Measurements from ENCODE around the gene TMX4. TPM values are rescaled to one million over a fixed set of nuclear protein-coding genes. Genes with fewer than 3 reads are reported as not detected.

Gene TMX4
- total RNA-seq, 1 experiment from 2014 or later, result 12.0 TPM

- Histone ChIP-seq H4K20me1 (ENCODE audit: insufficient read depth) (no peaks in the 10 kb centered on the region), H3K9me2 (ENCODE audit: insufficient read depth) (no peaks in the 10 kb centered on the region), H3K4me3 (replicated peaks in 1 of 2; ENCODE audit: low read depth in 1 of 2, low read length in 2 of 2) (peak overlapping the region; percentile 56 to 65), H3K9ac (ENCODE audit: low read length) (peak overlapping the region; percentile 67; the same call in 1 of the 2 replicates), H3K79me2 (ENCODE audit: insufficient read depth, low read length) (no peaks in the 10 kb centered on the region), H3K4me2 (ENCODE audit: low read length) (peak overlapping the region; percentile 75), H3K36me3 (ENCODE audit: control insufficient read depth in 1 of 2, insufficient read depth in 2 of 2, low read length in 2 of 2) (no peaks in the 10 kb centered on the region), H3K27ac (ENCODE audit: low read depth, low read length) (no peak overlapping the region), H3K27me3 (ENCODE audit: insufficient read depth, low read length) (no peaks in the 10 kb centered on the region), H3K9me3 (ENCODE audit: control insufficient read depth in 1 of 2, insufficient read depth in 1 of 2, low read depth in 1 of 2, low read length in 2 of 2) (no peaks in the 10 kb centered on the region), H3K4me1 (ENCODE audit: control insufficient read depth in 1 of 2, insufficient read depth in 2 of 2, low read length in 2 of 2) (peaks cover 12 to 15% of the 10 kb centered on the region in 2 experiments), H2AFZ (ENCODE audit: low read depth, low read length, poor library complexity, severe bottlenecking) (peak overlapping the region; percentile 56)
- CTCF ChIA-PET, result interaction anchor here (1.0 to 1.8 kb wide), 2 partner anchors 39 to 702 kb away, joined by 4 read pairs; no protein-coding TSS in a partner anchor
- no peak for TF ChIP-seq YY1 (IDR thresholded peaks at IDR 0.05; ENCODE audit: extremely low read depth, insufficient replicate concordance, low read depth, low read length)
- RAD21 ChIA-PET (ENCODE audit: low non-redundant PET in 1 of 2, low total read pairs in 2 of 2, uncharacterized antibody in 2 of 2, unreplicated experiment in 2 of 2), result no interaction called here
- intact Hi-C loops (cut with micrococcal nuclease), result no loop called here
- ATAC-seq, result no peak
- DNase-seq (ENCODE audit: low read depth, low spot score), result no peak
- BruUV-seq (replicated peaks), result no TSS peak
- POLR2A ChIA-PET, result no interaction called here
Measured at GRCh38 chr20:8019998-8020247, 362 bp upstream of the TMX4 start.

- H3K9me2 ChIP-seq (ENCODE audit: insufficient read depth), result no peaks in the 10 kb centered on the region
- H3K4me3 ChIP-seq (replicated peaks in 1 of 2; ENCODE audit: low read depth in 1 of 2, low read length in 2 of 2), result peak overlapping the region; percentile 56 to 65
- ChIA-PET CTCF (no interaction called here), RAD21 (ENCODE audit: low non-redundant PET in 1 of 2, low total read pairs in 2 of 2, uncharacterized antibody in 2 of 2, unreplicated experiment in 2 of 2) (no interaction called here), POLR2A (no interaction called here)
- peak overlapping the region; percentile 75 for H3K4me2 ChIP-seq (ENCODE audit: low read length)
- BruUV-seq (replicated peaks), result no TSS peak
- ATAC-seq, result peak; percentile 82
- H3K4me1 ChIP-seq (ENCODE audit: control insufficient read depth in 1 of 2, insufficient read depth in 2 of 2, low read length in 2 of 2), result peaks cover 12 to 15% of the 10 kb centered on the region in 2 experiments
- H3K27me3 ChIP-seq (ENCODE audit: insufficient read depth, low read length), result no peaks in the 10 kb centered on the region
- peak overlapping the region; percentile 12 for H2AFZ ChIP-seq (ENCODE audit: low read depth, low read length, poor library complexity, severe bottlenecking)
- DNase-seq (ENCODE audit: low read depth, low spot score), result peak; percentile 31
- peak overlapping the region; percentile 67 for H3K9ac ChIP-seq (ENCODE audit: low read length)
- H4K20me1 ChIP-seq (ENCODE audit: insufficient read depth), result no peaks in the 10 kb centered on the region
- peak overlapping the region; percentile 99 for H3K27ac ChIP-seq (ENCODE audit: low read depth, low read length)
- no peaks in the 10 kb centered on the region for H3K79me2 ChIP-seq (ENCODE audit: insufficient read depth, low read length)
- TF ChIP-seq MAX (IDR thresholded peaks at IDR 0.05) (peak; percentile 78), CEBPB (IDR thresholded peaks at IDR 0.05; ENCODE audit: low read depth) (no peak), POLR2AphosphoS5 (IDR thresholded peaks at IDR 0.05; ENCODE audit: low read depth, low read length) (no peak), CTCF (IDR thresholded peaks at IDR 0.05 in 2 of 3, conservative IDR thresholded peaks at IDR 0.05 in 1 of 3; ENCODE audit: borderline replicate concordance in 1 of 3, insufficient read depth in 1 of 3, low read depth in 2 of 3, low read length in 2 of 3) (0 out of 6 replicates have a peak, but pooled peaks of 1 of the 3 experiments have one; percentile 4), JUND (IDR thresholded peaks at IDR 0.05) (no peak), POLR2A (IDR thresholded peaks at IDR 0.05; ENCODE audit: borderline replicate concordance, extremely low read depth, insufficient read depth, insufficient read length) (no peak), YY1 (IDR thresholded peaks at IDR 0.05; ENCODE audit: extremely low read depth, insufficient replicate concordance, low read depth, low read length) (no peak)
- intact Hi-C loops (cut with micrococcal nuclease), result no loop called here
- no peaks in the 10 kb centered on the region for H3K9me3 ChIP-seq (ENCODE audit: control insufficient read depth in 1 of 2, insufficient read depth in 1 of 2, low read depth in 1 of 2, low read length in 2 of 2)
- H3K36me3 ChIP-seq (ENCODE audit: control insufficient read depth in 1 of 2, insufficient read depth in 2 of 2, low read length in 2 of 2), result no peaks in the 10 kb centered on the region
Measured at GRCh38 chr20:8018958-8019245, 659 bp downstream of the TMX4 start.

All from HCT116 (cell line).